Stimulated activated CD4-positive, alpha-beta T cell treated with anti-CD3 and anti-CD28 coated beads, Interleukin-1b, Interleukin-23, amount 100 ng/mL, for 4 hours (primary cell): ENCODE measurements around the gene CTIF.

Experiments used
- DNase-seq, 2 donors: peaks; one replicate each; pipeline ENCODE4 v3.0.0-alpha.2; 2020; ENCODE audit warnings: low read depth in 2 of 2

The CTIF gene

DNA sequence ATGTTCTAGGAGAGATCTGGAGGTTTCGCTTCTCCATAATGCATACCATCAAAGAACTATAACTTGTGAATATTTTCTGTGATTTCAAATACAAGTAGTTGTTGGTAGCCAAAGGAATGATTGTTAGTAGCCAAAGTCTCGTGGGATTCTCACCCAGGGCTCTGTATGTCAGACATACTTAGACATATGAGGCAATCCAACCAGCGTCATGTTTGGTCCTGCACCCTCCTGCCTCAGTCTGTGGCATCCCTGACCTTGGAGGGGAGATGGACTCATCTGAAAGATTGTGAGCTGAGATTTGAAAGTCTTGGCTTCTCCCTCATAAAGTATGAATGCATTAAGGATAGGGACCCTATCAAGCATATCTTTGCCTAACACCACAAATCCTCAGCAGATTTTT is 81.2 kb downstream of the CTIF start:
- no peak for DNase-seq

DNA sequence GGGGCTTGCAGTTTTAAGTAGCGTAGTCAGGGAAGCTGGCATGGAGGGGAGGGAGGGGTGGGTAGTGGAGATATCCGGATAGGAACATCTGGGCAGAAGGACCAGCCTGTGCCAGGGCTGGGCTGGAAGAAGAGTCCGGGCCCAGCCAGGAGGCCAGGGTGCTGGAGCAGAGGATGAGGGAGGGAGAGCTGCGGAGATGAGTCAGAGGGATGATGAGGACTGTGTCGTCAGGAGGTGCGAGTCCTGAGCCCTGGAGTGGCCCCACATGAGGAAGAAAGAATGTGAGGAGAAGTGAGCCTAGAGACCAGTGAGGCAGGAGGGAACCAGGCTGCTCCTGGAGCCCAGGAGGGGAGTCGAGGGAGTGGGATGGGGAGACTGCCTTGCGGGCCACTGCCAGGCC is 82.4 kb downstream of the CTIF start:
- DNase-seq, result no peak

DNA sequence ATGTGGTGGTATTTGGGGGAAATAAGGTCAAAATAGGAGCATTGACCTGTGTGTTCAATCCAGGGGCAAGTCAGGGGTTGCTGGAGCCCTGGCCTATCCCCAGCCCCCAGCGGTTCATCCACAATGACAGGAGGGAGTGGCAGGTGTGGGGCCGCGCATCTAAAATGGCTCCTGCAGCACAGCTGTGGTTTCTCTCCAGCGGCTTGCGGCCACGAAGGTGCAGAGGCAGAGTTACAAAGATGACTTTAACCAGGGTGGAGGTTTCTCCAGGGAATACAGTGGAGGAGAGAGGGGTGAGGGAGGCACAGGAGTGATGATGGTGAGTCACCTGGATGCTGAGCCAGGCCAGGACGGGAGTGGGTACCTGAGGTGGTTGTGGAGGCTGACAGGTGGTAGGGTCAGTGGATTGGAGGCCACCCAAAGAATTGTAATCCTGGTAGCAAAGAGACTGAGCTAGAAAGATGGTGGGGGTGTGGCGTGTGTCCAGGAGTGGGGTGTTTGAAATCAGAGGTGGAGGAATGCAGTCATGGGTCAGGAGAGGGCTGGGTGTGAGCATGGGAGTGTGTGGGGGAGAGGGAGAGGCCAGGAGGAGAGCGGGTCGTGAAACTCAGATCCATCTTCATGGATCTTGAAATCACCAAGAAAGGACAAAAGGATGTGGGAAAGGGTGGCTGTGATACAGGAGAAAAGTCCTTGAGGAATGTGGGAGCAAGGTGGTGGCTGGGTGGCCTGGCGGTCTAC is 83.2 kb downstream of the CTIF start:
- no peak for DNase-seq

DNA sequence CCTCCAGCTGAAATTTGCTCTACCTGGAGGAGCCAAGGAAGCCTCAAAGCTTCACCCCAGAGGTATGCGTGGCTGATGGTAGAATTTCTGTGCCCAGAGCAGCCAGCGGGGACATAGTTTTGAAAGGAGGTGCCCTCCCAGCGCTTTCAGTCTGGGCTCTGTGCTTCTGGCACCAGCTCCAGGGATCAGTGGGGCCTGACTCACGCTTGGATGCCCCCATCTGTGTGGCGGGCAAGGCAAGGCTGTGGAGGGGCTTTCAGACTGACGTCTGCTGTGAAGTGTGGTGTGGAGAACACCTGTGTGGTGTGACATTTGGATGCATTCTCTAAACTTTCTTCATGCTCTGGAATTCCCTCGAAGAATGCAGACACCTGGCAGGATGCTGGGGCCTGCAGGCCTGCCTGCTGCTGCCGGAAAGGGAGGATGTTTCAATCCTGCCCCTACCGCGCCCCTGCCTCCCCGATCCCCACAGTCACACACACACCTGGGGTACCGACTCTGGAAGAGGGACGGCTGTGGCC is 84.1 kb downstream of the CTIF start:
- DNase-seq, result no peak

DNA sequence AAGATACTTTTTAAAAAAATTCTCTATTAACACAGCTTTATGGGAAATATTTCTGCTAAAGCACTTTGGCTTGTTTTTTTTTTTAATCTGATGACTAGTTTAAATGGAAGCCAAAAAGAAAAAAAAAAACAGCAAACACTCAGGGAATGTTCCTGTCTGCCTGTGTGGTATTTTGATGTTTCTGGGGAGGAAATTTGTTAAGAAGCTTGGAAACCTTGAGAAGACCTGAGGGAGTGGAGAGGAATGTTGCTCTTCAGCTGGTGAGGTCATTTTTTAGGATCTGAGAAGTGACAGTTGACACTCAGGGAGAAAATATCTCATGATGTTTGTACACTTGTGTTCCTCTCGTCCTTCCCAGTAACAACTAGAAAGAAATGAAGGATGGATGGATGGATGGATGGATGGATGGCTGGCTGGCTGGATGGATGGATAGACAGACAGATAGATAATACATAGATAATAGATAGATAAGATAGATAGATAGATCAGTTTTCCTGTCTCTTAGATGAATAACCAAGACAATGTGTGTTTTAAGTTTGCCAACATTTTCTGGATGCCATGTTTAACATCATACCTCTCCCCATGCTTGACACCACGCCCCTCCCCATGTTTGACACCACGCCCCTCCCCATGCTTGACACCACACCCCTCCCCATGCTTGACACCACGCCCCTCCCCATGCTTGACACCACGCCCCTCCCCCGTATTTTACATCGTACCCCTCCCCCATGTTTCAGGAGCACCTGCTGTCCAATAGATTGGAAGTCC is 84.8 kb downstream of the CTIF start:
- no peak for DNase-seq

DNA sequence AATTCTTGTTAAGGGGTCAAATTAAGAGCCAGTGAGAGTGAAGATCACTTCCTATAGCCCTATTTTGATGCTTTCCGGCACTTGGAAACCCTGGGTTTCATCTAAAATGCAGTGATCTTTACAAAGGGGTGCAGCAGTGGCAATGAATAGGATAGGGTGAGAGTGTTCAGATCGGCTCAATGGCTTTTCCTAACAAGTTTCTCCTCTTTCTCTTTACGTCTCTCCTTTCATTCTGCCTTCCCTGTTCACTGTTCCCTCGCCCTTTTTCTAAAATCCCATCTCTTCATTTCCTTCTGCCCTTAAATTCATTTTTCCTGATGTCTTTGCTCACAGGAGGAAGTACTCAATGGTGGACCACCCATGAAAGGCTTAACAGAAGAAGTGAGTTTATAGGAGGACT is 86.0 kb downstream of the CTIF start:
- DNase-seq, result no peak

DNA sequence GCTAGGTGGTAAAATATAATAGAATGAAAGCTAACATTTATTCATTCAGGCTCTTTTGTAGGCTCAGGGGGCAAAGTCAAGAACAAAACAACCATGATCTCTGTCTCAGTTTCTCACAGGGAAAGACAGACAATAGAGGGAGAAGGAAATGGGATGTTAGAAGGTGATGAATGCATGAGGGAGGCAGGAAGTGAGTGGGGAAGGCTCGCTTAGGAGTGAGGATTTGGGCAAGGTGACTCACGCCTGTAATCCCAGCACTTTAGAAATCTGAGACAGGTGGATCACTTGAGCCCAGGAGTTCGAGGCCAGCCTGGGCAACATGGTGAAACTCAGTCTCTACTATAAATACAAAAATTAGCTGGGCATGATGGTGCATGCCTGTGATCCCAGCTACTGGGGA is 88.4 kb downstream of the CTIF start:
- DNase-seq, result no peak

DNA sequence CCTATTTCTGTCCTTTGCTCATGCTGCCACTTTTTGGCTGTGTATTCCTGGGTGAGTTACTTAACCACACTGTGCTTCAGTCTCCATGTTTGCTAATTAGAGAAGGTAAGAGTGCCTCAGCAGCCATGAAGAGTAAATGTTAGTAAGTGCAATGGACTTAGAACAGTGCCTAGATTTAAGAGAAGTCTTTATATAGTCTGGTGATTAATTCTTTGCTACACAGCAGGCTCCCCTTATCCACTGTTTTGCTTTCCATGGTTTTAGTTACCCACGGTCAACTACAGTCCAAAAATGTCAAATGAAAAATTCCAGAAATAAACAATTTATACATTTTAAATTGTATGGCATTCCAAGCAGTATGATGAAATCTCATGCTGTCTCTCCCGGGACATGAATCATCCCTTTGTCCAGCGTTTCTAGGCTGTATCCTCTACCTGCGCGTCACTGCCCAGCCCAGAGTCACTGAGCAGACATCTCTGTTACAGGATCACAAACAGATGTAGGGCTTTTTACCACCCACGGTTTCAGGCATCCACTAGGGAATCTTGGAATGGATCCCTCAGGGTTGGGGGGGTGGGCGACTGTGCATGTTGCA is 91.0 kb downstream of the CTIF start:
- no peak for DNase-seq

DNA sequence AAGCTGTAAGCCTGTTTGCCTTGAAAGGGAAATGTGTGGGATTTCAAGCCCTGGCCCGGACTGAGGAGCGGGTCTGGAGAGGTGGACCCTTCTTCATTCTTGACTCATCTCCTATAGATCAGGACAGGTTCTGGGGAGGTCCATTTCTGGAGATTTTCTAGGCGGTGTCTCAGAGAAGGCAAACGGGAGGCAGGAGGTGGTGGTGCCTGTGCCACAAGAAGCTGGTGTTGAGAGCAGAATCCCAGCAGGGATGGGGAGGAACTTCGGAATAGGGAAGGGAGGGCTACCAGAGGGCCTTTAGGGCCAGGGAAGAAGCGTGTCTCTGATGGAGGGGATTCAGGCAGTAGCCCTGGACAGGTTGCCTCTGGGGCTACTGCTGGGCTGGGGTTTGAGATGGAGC is 93.0 kb downstream of the CTIF start:
- no peak for DNase-seq

DNA sequence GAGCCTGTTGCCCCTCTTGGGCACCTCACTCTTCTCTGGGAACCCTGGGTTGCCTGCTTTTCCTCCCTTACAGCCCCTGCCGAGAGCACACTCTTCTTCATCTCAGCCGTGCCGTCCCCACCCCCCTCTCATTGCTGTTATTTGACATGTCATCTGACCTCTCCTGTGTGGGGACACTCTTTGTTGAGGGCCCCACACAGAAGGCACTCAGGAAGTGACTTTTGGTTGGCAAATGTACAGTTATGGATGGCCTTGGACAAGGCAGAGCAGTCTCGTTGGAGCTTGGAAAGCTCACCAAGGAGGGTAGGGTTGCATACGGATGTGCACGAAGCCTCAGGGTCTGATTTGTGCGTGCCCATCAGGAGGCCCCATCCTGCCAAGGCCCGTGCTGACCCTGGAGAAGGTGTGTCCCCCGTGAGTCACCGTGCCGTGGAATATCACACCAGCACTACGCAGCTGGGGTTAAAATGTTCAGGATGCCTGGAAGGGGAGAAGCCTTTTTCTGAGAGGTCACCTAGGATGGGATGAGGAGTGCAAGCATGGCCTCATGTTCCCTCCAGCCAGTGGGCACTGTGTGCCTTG is 93.9 kb downstream of the CTIF start:
- DNase-seq, result no peak

DNA sequence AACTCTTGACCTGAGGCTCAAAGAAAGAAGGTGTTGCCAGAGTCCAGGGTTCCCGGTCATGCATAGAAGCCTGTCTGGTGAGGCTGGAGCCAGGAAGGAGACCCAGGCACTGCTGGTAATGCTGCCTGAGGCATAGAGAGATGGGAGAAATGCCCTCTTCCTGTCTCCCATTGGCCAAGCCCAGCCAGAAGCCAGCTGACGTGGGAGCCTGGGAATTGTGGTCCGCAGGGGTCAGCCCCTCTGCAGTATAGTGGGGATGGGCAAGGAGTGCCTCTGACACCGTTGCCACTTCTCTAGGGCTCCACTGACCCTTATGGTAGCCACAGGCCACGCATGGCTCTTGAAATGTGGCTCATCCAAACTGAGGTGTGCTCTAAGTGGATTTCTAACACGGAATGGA is 95.7 kb downstream of the CTIF start:
- DNase-seq, result no peak

DNA sequence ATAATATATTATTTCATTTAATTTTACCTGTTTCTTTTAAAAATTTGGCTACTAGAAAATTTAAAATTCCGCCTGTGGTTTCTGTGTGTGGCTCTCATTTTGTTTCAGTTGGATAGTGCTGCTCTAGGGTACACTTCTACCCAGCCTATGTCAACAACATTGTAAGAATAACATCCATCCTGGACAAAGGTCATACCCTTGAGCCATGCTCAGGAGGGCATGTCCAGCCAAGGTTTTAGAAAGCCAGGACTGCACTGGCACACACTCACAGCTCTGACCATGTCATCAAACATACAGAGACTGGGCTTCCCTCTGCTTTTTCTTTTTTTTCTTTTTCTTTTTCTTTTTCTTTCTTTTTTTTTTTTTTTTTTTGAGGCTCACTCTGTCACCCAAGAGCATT is 96.1 kb downstream of the CTIF start:
- no peak for DNase-seq

DNA sequence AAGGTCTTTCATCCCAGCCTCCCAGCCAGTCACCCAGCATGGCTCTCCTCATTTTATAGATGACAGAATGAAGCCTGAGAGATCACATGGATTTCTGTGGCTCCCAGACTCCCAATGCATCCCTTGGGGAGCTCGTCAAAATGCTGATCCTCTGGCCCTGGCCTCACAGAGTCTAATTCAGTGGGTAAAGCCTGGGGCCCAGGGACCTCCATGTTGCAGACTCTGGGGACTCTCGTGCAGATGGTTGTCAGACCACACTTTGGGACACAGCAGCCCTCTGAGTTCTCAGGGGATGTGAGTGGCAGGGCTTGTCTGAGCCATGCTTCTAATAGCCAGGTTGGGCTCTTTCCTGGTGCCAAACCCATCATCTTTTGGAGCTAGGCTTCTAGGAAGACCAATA is 97.0 kb downstream of the CTIF start:
- DNase-seq, result no peak

DNA sequence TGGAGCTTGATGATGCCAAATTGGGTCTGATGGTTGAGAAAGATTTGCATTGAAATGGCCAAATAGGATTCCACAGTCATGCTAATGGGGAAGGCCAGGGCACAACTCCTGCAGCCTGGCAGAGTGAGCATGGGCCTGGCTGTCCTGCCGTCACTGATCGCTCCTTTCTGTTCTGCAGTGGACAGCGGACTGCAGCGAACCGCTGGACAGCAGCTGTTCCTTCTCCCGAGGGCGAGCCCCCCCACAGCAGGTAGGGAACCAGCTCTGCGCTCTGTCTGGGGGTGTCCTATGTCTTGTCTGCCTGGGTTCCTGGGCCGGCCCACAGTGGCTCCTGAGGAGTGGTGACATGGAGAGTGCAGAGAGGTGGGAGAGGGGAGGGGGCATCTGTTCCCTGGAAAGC is 97.6 kb downstream of the CTIF start:
- no peak for DNase-seq

DNA sequence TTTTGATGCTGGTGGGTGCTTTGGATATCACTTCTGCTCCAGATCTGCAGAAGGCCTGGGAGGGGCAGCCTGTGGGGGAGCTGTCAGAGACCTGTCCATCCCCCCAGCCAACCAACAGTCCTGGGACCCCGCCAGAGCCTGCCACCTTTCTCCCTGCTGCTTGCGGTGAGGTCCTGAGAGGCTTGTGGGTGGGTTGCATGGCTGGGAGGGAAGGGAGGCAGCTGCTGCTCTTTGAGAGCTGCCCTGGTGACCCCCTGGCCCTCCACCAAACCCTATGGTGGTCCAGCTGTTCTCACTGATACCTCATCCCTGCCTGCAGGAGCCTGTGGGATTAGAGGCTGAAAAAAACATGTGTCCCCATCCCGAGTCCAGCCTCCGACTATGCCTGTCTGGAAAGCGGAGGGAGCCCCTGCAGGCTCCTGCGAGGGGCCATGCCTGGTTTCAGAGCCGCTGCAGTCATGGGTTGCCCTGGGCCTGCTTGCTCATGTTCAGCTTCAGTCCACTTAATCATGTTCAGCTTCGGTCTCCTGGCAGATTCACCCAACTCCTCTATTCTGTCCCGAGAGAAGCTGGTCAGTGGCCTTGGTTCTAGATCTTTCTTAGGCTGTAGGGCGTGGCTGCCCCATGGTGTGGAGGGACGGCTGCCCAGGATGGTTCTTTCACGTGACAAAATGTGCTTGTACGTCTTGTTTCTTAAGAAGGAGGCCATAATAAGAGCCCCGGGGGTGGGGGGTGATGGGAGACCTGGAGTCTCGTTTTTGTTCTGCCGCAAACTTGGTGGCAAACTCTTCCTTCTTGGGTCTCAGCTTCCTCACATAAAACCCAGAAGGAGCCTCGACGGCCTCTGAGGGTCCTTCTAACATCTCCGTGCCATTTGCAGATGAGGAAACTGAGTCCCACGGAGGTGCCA is 98.5 kb downstream of the CTIF start:
- DNase-seq, result no peak

DNA sequence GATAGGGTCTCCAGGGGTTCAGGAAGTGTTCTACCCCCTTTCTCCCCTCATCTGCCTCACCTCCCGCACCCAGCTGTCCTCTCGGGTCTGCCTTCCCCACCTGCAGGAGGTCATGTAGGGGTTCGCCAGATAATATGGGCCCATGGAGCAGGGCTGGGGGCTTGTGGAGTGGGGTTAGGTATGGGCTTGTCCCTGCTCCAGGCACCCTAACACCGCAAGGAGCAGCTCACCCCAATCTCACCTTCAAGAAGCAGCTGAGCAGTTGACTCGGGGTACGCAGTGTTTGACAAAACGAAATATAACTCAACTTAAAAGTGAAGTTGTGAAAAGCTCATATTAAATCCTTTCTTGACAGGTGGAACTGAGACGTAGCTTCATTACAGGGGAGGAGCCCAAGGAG is 99.6 kb downstream of the CTIF start:
- DNase-seq, result no peak

DNA sequence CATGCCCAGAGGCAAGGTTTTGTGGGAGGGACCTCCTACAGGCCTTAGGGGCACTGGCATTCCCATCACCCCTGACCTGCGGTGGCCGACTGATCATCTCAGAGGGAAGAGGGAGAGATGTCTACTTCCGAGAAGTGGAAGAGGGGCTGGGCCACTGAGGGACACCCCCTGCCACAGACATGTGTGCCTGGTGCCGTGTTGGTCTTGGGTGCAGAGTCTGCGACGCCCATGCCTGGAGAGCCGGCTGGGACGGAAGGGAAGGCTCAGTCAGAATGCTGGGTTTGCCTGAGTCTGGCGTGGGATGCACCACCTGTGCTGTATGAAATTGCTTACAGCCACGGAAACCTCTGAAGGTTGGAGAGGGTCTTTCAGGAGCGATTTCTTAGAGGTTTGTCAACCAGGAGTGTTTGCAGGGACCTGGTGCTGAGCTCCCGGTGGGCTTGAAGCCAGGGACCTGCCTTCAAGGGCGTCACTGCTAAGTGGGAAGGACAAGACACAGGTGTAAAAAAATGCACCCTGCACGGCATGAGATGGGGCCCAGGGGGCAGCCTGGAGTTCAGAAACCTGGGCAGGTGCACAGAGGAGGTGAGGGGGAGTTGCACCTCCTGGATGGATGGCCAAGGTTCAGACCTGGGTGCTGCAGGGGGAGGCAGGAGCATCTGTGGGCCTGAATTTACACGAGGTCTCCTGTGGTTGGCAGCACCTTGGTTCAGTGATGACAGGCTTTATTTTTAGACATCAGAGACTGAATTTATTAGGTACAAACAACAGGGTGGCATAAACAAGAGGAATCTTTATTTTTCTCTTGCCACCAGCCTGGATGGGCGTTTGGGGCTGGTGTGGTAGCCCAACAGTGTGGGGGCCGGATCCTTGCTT is 100.3 kb downstream of the CTIF start:
- DNase-seq, result no peak

DNA sequence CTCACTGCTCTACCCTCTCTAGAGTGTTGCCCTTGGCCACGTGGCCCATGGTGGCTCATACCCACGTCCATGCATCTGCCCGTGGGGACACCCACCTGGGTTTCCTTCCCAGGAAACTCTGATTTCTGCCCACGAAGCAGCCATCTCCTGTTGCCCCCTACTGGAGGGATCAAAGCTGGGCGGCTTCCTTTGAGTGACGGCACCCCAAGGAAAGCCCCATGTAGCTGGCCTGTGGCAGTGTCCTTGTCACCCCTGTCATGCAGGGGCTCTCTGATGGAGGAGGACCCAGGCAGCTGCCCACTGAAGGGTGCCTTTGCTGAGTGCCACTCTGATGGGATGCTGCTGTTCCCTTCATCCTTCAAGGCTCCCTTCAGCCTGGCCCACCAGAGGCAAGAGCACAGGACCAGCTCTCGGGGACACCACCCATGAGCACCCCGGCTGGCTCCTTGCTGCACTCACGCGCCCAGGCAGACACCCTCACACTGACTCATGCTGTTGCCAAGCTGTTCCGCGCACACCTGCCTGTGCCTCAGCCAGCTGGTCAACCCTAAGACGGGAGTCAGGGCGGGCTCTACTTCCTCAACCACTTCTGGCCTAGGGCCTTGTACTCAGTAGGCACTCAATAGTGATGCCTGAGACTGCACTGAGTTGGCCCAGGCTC is 101.1 kb downstream of the CTIF start:
- DNase-seq, result no peak

DNA sequence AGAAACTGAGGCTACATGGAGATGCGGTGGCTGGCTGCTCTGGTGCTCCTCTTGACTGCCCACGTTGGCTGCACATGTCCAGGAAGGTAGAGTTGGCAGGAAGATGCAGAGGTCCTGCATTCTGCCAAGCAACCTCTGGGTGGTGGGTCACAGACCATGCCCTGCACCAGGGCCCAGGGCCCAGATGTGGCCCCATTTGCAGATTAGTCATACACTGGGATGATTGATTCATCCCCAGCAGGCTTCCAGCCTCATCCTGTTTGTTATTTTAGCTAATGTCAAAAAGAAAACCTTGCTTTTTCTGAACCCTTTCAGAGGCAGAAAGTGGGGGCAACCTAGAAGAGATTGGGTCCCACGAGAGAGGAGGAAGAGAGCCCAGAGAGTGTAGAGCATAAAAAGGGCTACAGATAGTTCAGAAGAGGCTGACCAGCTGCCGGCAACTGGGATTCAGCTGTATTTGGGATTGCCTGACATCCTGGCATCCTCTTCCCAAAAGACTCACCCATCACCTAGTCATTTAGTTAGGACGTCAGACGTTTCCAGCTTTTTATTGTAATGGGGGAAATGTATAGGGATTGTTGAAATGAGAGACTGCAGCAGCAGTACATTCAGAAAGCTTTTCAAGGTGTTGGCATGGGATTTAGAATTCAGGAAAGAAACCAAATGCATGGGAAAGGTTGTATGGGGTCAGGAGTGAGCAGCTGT is 101.9 kb downstream of the CTIF start:
- DNase-seq, result no peak
